WTC11 (cell line): ENCODE data around the gene SDK2.

ENCODE experiments used
- ATF1 ChIP-seq: sonication (generic); formaldehyde crosslinking; IDR thresholded peaks from 2 replicates; pipeline ENCODE4 v1.8.1; 2023; ENCODE audit warnings: mild to moderate bottlenecking, moderate library complexity, missing genetic modification reagents
- CREB1 ChIP-seq: sonication (generic); formaldehyde crosslinking; IDR thresholded peaks from 2 replicates; pipeline ENCODE4 v1.8.0; 2023; ENCODE audit warnings: mild to moderate bottlenecking, missing genetic modification reagents
- CTCF ChIP-seq: fragments of 200-600 bp; IDR thresholded peaks from 2 replicates; pipeline ENCODE4 v1.8.0; 2022; ENCODE audit warnings: antibody characterized with exemption
- ESRRA ChIP-seq: sonication (generic); formaldehyde crosslinking; IDR thresholded peaks from 2 replicates; pipeline ENCODE4 v1.8.1; 2022; ENCODE audit warnings: mild to moderate bottlenecking, missing genetic modification reagents, borderline replicate concordance
- ETV6 ChIP-seq: sonication (generic); formaldehyde crosslinking; IDR thresholded peaks from 2 replicates; pipeline ENCODE4 v1.8.1; 2022; ENCODE audit warnings: mild to moderate bottlenecking, missing genetic modification reagents
- IRF1 ChIP-seq: sonication (generic); formaldehyde crosslinking; IDR thresholded peaks from 2 replicates; pipeline ENCODE4 v1.8.0; 2023; ENCODE audit warnings: missing genetic modification reagents
- MAX ChIP-seq: sonication (generic); formaldehyde crosslinking; IDR thresholded peaks from 2 replicates; pipeline ENCODE4 v1.8.0; 2022; ENCODE audit warnings: mild to moderate bottlenecking, missing genetic modification reagents
- MLX ChIP-seq: sonication (generic); formaldehyde crosslinking; IDR thresholded peaks from 2 replicates; pipeline ENCODE4 v1.8.1; 2023; ENCODE audit warnings: mild to moderate bottlenecking, missing genetic modification reagents, moderate library complexity
- NFYB ChIP-seq: sonication (generic); formaldehyde crosslinking; conservative IDR thresholded peaks from 2 replicates; pipeline ENCODE4 v1.8.0; 2022; ENCODE audit warnings: low read depth, missing genetic modification reagents
- SMAD4 ChIP-seq: sonication (generic); formaldehyde crosslinking; IDR thresholded peaks from 2 replicates; pipeline ENCODE4 v1.8.0; 2022; ENCODE audit warnings: mild to moderate bottlenecking, missing genetic modification reagents
- TEAD4 ChIP-seq: sonication (generic); formaldehyde crosslinking; IDR thresholded peaks from 2 replicates; pipeline ENCODE4 v1.8.0; 2022; ENCODE audit warnings: mild to moderate bottlenecking, missing genetic modification reagents
- ZNF263 ChIP-seq: sonication (generic); formaldehyde crosslinking; IDR thresholded peaks from 2 replicates; pipeline ENCODE4 v1.8.1; 2022; ENCODE audit warnings: low read depth, mild to moderate bottlenecking, moderate library complexity, missing genetic modification reagents
- ZNF281 ChIP-seq: sonication (generic); formaldehyde crosslinking; IDR thresholded peaks from 2 replicates; pipeline ENCODE4 v1.8.0; 2023; ENCODE audit warnings: mild to moderate bottlenecking, missing genetic modification reagents
- ZNF512 ChIP-seq: sonication (generic); formaldehyde crosslinking; IDR thresholded peaks from 2 replicates; pipeline ENCODE4 v1.8.1; 2022; ENCODE audit warnings: missing genetic modification reagents, borderline replicate concordance

- TF ChIP-seq ZNF263 (CRISPR knock-in tag) (no peak), CTCF (no peak), MLX (CRISPR knock-in tag) (no peak), ZNF281 (CRISPR knock-in tag) (no peak), ETV6 (CRISPR knock-in tag) (no peak), ESRRA (CRISPR knock-in tag) (no peak), IRF1 (CRISPR knock-in tag) (no peak), SMAD4 (CRISPR knock-in tag) (no peak), ATF1 (no peak), MAX (CRISPR knock-in tag) (no peak), CREB1 (CRISPR knock-in tag) (no peak), TEAD4 (CRISPR knock-in tag) (no peak), NFYB (CRISPR knock-in tag) (no peak), ZNF512 (CRISPR knock-in tag) (no peak)
Observed at GRCh38 chr17:73415782-73416181, 228.5 kb downstream of the SDK2 start.
